Psoas muscle (tissue), 8 donors: ENCODE data around the gene PPP2R5B. TPM values are rescaled to one million over a fixed set of nuclear protein-coding genes. Genes with fewer than 3 reads are reported as not detected.

Source experiments
- ATAC-seq, 4 donors: fragments of 200-7000 bp; cut with Tn5 transposase; one replicate each; pipeline ENCODE4 v1.9.1; 2020; ENCODE audit warnings: moderate library complexity in 3 of 4, mild to moderate bottlenecking in 2 of 4
- DNase-seq, 2 donors: peaks; one replicate each; pipeline ENCODE4 v3.0.0-alpha.2; 2020
- H3K27ac ChIP-seq: fragments of 200-600 bp; one replicate; pipeline ENCODE4 v1.8.0; 2022
- H3K27me3 ChIP-seq, 3 donors: fragments of 200-600 bp in 1 of 3; one replicate each; pipeline versions ENCODE4 v1.6.1 to v1.8.0; 2013 to 2022; ENCODE audit warnings: low read length in 2 of 3, mild to moderate bottlenecking in 2 of 3, moderate library complexity in 1 of 3; ENCODE audit not compliant: insufficient read depth in 3 of 3
- H3K36me3 ChIP-seq, 2 donors: fragments of 200-600 bp in 1 of 2; one replicate each; pipeline versions ENCODE4 v1.6.1 to v1.8.0; 2013 to 2022; ENCODE audit warnings: low read depth in 1 of 2, mild to moderate bottlenecking in 1 of 2, moderate library complexity in 1 of 2; ENCODE audit not compliant: insufficient read depth in 1 of 2
- H3K4me1 ChIP-seq: fragments of 200-600 bp; one replicate; pipeline ENCODE4 v1.8.0; 2022
- H3K4me3 ChIP-seq: fragments of 200-600 bp; one replicate; pipeline ENCODE4 v1.8.0; 2022; ENCODE audit warnings: mild to moderate bottlenecking
- H3K9me3 ChIP-seq: fragments of 200-600 bp; one replicate; pipeline ENCODE4 v1.8.0; 2022
- WGBS, 3 donors: extraction: QIAGEN DNeasy Blood & Tissue Kit; methylation state at CpG; one replicate each; pipeline versions ENCODE4 v1.1.6 to v1.1.7; 2013; 5-methylcytosine and 5-hydroxymethylcytosine counted together
- intact Hi-C, 2 donors: fragments of 100-400 bp; cut with DNase I; formaldehyde crosslinking; loops; one replicate each; pipeline versions ENCODE4 v1.11.0 to v1.14.2; 2022
- polyA plus RNA-seq, 3 donors: library from polyadenylated mRNA; stranded (reverse); fragments of 200-250 nt; gene quantifications; one replicate each; pipeline ENCODE4 v1.2.3, GENCODE V29; 2013
- total RNA-seq, 4 donors: library from RNA; stranded (reverse); fragmentation: NEBNext Ultra II Directional in 2 of 4; extraction: Animal tissue kit (Norgen Biotek cat#: 25700) in 2 of 4; gene quantifications; one replicate each; pipeline versions ENCODE4 v1.2.1 to v1.2.4, GENCODE V29; 2021 to 2023
- TF ChIP-seq, protein P1 (sequence below): fragments of 200-600 bp; IDR thresholded peaks from one replicate; pipeline ENCODE4 v1.8.0; 2022; ENCODE audit warnings: antibody characterized with exemption
- donor health status: healthy with polysubstance abuse.
- donor health status: DM: no; HTN: no; CAD: no; lungs with moderate emphysema.
- donor health status: Bipolar disorder and iron deficiency.
- donor health status: healthy.
- donor health status: DM: yes; HTN: yes; CAD: no.
- donor health status: DM: no; HTN: no; CAD: no.
- donor health status: DM: no; HTN: no; CAD: no.
- donor health status: DM: yes; HTN: yes; CAD: no.

The PPP2R5B gene
- total and polyA plus RNA-seq, 7 donors: 13.2 to 36.1 (median 17.2) TPM

DNA sequence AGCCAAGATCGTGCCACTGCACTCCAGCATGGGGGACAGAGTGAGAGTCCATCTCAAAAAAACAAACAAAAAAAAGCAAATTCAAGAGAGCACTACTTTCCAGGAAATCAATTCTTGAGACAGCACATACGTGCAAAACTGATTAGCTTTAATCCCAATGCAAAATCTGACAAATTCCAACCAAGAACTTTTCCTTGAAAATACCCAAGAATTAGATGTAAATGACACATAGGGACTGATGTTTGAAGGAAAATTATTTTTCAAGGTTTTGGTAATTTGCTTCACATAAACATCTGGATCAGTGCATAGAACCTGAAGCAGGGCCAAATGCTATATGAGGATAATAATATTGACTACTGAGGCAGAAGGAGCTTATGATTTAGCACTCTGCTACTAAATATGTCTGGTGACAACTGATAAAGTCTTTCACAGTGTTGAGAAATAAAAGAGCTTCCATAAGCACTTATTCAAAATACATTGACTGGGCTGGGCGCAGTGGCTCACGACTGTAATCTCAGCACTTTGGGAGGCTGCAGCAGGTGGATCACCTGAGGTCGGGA is 38.7 kb downstream of the PPP2R5B start:
- H3K27me3 ChIP-seq: peaks cover 0 to 3% (median 2%) of the 10 kb centered on the region in 3 donors

DNA sequence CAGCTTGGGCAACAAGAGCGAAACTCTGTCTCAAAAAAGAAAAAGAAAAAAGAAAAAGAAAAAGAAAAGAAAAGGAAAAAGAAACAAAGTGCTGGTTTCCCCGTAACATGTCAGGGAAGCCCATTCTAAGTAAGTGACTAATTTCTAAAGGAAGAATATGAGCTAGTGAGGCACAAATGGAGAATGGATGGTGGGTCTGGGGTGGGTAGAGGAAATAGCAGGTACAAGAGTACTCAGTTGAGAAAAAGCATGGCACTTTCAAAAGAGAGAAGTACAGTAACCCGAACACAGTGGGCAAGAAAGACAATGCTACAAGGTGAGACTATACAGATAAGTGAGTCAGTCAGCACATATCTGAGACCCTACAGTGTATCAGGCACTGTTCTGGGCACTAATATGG is 42.9 kb downstream of the PPP2R5B start:
- no peaks in the 10 kb centered on the region for H3K27me3 ChIP-seq
- 89 to 98% (median 96%) methylated on average over 3 of the region's 3 CpGs for WGBS, 3 donors
- no peak for ATAC-seq
- H3K4me1 ChIP-seq: peaks cover 10% of the 10 kb centered on the region
- intact Hi-C loops: no loop called here
- H3K27ac ChIP-seq: no peak overlapping the region
- no peaks in the 10 kb centered on the region for H3K36me3 ChIP-seq
- TF ChIP-seq, protein P1, sequence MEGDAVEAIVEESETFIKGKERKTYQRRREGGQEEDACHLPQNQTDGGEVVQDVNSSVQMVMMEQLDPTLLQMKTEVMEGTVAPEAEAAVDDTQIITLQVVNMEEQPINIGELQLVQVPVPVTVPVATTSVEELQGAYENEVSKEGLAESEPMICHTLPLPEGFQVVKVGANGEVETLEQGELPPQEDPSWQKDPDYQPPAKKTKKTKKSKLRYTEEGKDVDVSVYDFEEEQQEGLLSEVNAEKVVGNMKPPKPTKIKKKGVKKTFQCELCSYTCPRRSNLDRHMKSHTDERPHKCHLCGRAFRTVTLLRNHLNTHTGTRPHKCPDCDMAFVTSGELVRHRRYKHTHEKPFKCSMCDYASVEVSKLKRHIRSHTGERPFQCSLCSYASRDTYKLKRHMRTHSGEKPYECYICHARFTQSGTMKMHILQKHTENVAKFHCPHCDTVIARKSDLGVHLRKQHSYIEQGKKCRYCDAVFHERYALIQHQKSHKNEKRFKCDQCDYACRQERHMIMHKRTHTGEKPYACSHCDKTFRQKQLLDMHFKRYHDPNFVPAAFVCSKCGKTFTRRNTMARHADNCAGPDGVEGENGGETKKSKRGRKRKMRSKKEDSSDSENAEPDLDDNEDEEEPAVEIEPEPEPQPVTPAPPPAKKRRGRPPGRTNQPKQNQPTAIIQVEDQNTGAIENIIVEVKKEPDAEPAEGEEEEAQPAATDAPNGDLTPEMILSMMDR: no peak
- no peak overlapping the region for H3K4me3 ChIP-seq
- no peak for DNase-seq
- no peaks in the 10 kb centered on the region for H3K9me3 ChIP-seq

More for the DNA sequence above, 38.7 kb downstream of the PPP2R5B start:
- TF ChIP-seq, protein P1: no peak
- 73 to 82% (median 81%) methylated on average over 5 of the region's 5 CpGs for WGBS, 3 donors
- intact Hi-C loops: no loop called here
- no peaks in the 10 kb centered on the region for H3K9me3 ChIP-seq
- no peaks in the 10 kb centered on the region for H3K36me3 ChIP-seq
- H3K4me1 ChIP-seq: no peaks in the 10 kb centered on the region
- no peak overlapping the region for H3K4me3 ChIP-seq
- no peak for DNase-seq
- no peak overlapping the region for H3K27ac ChIP-seq
- no peak for ATAC-seq

GRCh38 chr11:64969209-64969608 is 44.7 kb downstream of the PPP2R5B start:
- no peak for DNase-seq
- Histone ChIP-seq H3K4me3 (no peak overlapping the region), H3K9me3 (no peaks in the 10 kb centered on the region), H3K27me3 (no peaks in the 10 kb centered on the region), H3K36me3 (no peaks in the 10 kb centered on the region), H3K27ac (no peak overlapping the region), H3K4me1 (peaks cover 11% of the 10 kb centered on the region)
- WGBS, 3 donors: 24 to 34% (median 29%) methylated on average over 5 of the region's 5 CpGs
- TF ChIP-seq, protein P1: no peak
- intact Hi-C loops: no loop called here
- no peak for ATAC-seq

DNA sequence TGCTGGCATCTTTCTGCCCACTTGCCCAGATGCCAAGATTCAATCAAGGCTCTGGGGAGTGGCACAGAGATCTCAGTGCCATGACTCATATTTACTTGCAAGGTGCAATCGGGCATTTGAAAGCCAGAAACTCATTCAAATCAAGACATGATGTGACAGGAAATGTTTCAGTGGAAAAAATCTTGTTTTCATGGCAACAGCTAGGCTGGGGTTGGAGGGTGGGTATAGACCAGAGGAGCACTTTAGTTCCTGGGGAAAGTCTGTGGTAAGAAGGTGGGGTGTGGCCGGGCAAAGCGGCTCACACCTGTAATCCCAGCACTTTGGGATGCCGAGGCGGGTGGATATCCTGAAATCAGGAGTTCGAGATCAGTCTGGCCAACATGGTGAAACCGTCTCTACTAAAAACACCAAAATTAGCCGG is 46.3 kb downstream of the PPP2R5B start:
- TF ChIP-seq, protein P1: no peak
- intact Hi-C loops: no loop called here
- H3K4me3 ChIP-seq: no peak overlapping the region
- WGBS, 3 donors: 90 to 92% (median 92%) methylated on average over 8 of the region's 8 CpGs
- H3K4me1 ChIP-seq: peaks cover 11% of the 10 kb centered on the region
- no peak overlapping the region for H3K27ac ChIP-seq
- no peak for ATAC-seq
- no peaks in the 10 kb centered on the region for H3K9me3 ChIP-seq
- H3K27me3 ChIP-seq: no peaks in the 10 kb centered on the region
- no peak for DNase-seq
- H3K36me3 ChIP-seq: no peaks in the 10 kb centered on the region
